HG03039 (cell line): ENCODE data around the gene RHBDL2.
"Not testable (repeated sequence)": the region's sequence is repeated elsewhere in the genome, so short reads cannot be mapped to it uniquely, and the experiment has no call there.

Experiments used
- ATAC-seq: cut with Tn5 transposase; IDR thresholded peaks from one replicate; pipeline ENCODE4 v1.9.1; 2021; ENCODE audit warnings: mild to moderate bottlenecking, moderate library complexity; ENCODE audit not compliant: unreplicated experiment

The RHBDL2 gene

GRCh38 chr1:38938722-38939260 lies 2.8 kb downstream of the RHBDL2 start:
- ATAC-seq: no peak

- ATAC-seq: no peak
These were observed 9.1 kb downstream of the RHBDL2 start for GRCh38 chr1:38932571-38932970.

- no peak for ATAC-seq
These were observed 12.2 kb downstream of the RHBDL2 start for GRCh38 chr1:38929476-38929875.

DNA sequence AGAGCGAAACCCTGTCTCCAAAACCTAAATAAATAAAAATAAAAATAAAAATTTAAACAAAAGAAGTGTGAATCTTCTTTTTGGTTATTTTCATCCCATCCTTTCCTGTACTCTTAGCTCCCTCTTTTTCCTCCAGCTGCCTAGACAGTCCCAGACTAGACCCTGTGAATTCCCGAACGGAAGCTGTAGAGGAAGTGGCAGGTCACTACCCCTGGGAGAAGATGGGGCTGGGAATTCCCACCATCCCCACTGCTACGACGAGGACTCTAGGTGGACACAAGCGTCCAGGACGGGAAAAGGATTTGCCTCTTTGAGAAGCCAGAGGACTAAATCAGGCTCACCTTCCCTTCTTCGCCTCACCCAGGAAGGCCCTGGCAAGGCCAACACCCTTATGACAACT lies 12.6 kb downstream of the RHBDL2 start:
- no peak for ATAC-seq

GRCh38 chr1:38926091-38926490 lies 15.5 kb downstream of the RHBDL2 start:
- no peak for ATAC-seq

DNA sequence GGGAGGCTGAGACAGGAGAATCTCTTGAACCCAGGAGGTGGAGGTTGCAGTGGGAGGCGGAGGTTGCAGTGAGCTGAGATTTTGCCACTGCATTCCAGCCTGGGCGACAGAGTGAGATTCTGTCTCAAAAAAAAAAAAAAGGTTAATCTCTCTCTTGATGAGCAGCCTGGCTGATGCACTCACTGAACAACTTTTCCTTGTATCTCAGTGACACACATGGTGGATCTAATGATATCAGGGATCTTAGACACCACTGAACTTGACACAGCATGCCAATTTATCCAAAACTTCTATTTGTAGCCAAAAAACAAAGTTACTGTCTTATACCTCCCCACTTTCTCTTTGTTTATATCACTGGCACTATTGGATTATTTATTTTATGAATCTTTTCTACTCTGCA lies 16.2 kb downstream of the RHBDL2 start:
- no peak for ATAC-seq

- ATAC-seq: no peak
These were observed 18.0 kb downstream of the RHBDL2 start for GRCh38 chr1:38923607-38924006.

- no peak for ATAC-seq
These were observed 22.5 kb downstream of the RHBDL2 start for GRCh38 chr1:38919130-38919529.

GRCh38 chr1:38918568-38918967 lies 23.1 kb downstream of the RHBDL2 start:
- no peak for ATAC-seq

- no peak for ATAC-seq
These were observed 23.9 kb downstream of the RHBDL2 start for GRCh38 chr1:38917772-38918171.

GRCh38 chr1:38917337-38917736 lies 24.3 kb downstream of the RHBDL2 start:
- ATAC-seq: no peak

DNA sequence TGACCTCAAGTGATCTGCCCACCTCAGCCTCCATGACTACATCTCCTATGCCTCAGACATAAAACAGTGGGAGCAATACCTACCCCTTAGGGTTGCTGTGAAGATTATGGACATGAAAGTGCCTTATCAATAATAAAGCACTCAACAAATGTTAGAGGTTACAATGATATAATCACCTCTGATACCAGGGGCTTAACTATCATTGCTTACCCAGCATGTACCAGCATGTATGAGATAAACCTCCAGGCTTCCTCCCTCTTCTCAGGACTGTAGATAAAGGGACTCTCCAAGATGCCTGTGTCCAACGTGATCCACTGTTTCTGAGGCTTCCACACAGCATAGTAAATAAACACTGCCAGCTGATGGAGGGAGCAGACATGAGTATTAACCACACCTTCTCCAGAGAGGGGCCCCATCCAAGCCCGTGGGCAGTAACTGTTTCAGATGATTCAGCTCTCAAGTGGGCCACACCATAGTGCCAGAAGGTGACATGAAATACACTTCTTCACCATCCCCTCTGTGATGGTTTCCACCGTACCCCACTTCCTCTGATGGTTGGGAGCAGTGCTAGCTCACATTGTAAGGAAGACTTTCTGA lies 26.2 kb downstream of the RHBDL2 start:
- no peak for ATAC-seq

DNA sequence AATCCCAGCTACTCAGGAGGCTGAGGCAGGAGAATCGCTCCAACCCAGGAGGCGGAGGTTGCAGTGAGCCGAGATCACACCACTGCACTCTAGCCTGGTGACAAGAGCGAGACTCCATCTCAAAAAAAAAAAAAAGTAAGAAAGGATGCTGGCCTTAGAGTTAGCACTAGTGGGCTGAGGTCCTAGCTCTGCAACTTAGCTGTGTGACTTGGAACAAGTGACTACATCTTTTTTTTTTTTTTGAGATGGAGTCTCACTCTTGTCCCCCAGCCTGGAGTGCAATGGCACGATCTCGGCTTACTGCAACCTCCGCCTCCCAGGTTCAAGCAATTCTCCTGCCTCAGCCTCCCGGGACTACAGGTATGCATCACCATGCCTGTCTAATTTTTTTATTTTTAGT lies 26.7 kb downstream of the RHBDL2 start:
- not testable (repeated sequence) for ATAC-seq

- ATAC-seq: no peak
These were observed 32.8 kb downstream of the RHBDL2 start for GRCh38 chr1:38908821-38909220.

DNA sequence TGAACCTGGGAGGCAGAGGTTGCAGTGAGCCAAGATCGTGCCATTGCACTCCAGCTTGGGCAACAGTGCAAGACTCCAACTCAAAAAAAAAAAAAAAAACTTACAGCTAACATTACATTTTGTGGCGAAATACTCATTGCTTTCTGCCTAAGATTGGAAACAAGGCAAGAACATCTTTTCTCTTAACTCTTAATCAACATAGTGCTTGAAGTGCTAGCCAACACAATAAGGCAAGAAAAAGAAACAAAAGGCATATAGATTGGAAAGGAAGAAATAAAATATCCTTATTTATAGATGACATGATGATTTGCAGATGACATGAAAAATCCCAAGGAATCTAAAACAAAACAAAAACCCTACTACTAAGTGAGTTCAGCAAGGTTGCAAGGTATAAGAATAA lies 35.6 kb downstream of the RHBDL2 start:
- no peak for ATAC-seq

DNA sequence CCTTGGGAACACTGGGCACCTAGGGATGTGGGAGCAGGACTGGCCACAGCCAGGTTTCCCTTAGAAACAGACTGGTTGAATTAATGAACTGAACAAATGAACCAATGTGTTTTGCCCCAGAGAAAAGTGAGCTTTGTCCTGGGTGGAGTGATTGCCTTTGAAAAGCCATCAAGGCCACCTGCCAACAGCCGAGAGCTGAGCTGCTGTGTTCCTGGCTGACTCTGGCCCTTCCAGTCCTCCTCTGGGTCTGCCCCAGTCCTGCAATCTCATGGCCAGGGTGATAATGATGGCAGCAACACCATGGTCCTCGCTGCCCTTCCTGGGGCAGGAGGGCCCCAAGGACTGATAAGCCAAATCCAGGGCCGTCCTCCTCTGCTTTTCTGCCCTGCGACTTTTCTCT lies 42.1 kb downstream of the RHBDL2 start:
- ATAC-seq: no peak

- ATAC-seq: no peak
These were observed 42.9 kb downstream of the RHBDL2 start for GRCh38 chr1:38898653-38899230.

- ATAC-seq: no peak
These were observed 45.5 kb downstream of the RHBDL2 start for GRCh38 chr1:38896169-38896568.

DNA sequence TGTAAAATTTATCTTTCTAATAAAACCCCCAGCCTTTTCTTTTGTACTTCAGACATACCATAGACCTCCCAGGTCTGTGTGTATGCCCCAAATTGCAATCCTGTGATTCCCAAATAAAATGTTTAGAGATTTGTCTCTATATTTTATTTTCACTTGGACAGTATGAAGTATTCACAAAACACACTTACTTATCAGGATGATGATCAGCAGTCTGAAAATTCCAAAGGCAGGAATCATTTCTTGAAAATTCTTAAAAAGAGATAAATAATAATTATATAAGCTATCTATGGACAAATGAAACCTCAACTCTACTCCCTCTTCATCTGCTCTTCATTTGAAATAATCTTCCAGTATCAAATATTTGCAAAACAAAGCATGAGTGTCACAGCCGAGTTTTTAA lies 48.7 kb downstream of the RHBDL2 start:
- no peak for ATAC-seq

- ATAC-seq: no peak
These were observed 49.9 kb downstream of the RHBDL2 start for GRCh38 chr1:38891753-38892152.

DNA sequence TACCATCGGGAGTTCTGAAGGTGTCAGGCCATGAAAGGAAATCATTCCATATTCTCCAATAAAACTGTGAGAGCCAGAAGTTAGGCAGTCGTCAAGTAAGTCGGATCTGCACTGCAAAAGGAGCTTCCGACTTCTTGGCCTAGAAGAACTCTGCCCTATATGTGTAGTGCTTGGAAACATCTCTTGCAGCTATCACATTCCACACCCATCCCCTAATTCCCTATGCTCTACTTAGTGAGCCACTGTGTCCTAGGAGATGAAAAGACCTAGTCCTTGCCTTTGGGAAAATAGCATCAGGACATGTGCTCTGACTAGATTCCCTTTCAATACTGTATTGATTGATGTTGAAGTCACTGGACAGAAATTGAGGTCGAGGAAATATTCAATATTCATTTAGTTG lies 52.0 kb downstream of the RHBDL2 start:
- no peak for ATAC-seq

- ATAC-seq: no peak
These were observed 53.0 kb downstream of the RHBDL2 start for GRCh38 chr1:38888423-38889333.
